ENCODE results near the gene FAM216A.
"Not testable (repeated sequence)": the region's sequence is repeated elsewhere in the genome, so short reads cannot be mapped to it uniquely, and the experiment has no call there.

- TF ChIP-seq CTCF (IDR thresholded peaks at IDR 0.05; ENCODE audit: insufficient read depth, low read depth, low read length); EZH2 (IDR thresholded peaks at IDR 0.05; ENCODE audit: insufficient read depth, low read length): not testable (repeated sequence)
These were observed 2.9 kb upstream of the FAM216A start for GRCh38 chr12:110465765-110466164.
